Hepatocyte (in vitro differentiated cells): ENCODE data around the gene ANKRD13B.

Source experiments
- EZH2 ChIP-seq: fragments of 200-600 bp; sonication (generic); IDR thresholded peaks from 2 replicates; pipeline ENCODE4 v1.6.1; 2016; ENCODE audit warnings: antibody characterized with exemption, mild to moderate bottlenecking, borderline replicate concordance
- EZH2phosphoT487 ChIP-seq: fragments of 200-600 bp; sonication (generic); IDR thresholded peaks from one replicate; pipeline ENCODE4 v1.6.1; 2018; ENCODE audit warnings: antibody characterized with exemption, mild to moderate bottlenecking, low read depth, moderate library complexity; ENCODE audit not compliant: unreplicated experiment, severe bottlenecking
- TF ChIP-seq, protein P1 (sequence below): fragments of 200-600 bp; sonication (generic); IDR thresholded peaks from 2 replicates; pipeline ENCODE4 v1.5.1; 2016; ENCODE audit warnings: antibody characterized with exemption, mild to moderate bottlenecking; ENCODE audit not compliant: poor library complexity

- TF ChIP-seq, protein P1, sequence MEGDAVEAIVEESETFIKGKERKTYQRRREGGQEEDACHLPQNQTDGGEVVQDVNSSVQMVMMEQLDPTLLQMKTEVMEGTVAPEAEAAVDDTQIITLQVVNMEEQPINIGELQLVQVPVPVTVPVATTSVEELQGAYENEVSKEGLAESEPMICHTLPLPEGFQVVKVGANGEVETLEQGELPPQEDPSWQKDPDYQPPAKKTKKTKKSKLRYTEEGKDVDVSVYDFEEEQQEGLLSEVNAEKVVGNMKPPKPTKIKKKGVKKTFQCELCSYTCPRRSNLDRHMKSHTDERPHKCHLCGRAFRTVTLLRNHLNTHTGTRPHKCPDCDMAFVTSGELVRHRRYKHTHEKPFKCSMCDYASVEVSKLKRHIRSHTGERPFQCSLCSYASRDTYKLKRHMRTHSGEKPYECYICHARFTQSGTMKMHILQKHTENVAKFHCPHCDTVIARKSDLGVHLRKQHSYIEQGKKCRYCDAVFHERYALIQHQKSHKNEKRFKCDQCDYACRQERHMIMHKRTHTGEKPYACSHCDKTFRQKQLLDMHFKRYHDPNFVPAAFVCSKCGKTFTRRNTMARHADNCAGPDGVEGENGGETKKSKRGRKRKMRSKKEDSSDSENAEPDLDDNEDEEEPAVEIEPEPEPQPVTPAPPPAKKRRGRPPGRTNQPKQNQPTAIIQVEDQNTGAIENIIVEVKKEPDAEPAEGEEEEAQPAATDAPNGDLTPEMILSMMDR = no peak
- TF ChIP-seq EZH2 = no peak
- TF ChIP-seq EZH2phosphoT487 = no peak
These were observed 30.3 kb downstream of the ANKRD13B start for GRCh38 chr17:29623283-29623647.
